BE2C (cell line): ENCODE measurements around the gene TIMP2.
"Not testable (repeated sequence)": the region's sequence is repeated elsewhere in the genome, so short reads cannot be mapped to it uniquely, and the experiment has no call there.

ENCODE experiments used
- DNase-seq: peaks from one replicate; pipeline ENCODE4 v3.0.0-alpha.2; 2020
- H3K27me3 ChIP-seq: fragments of 250-450 bp; sonication (Bioruptor Pico); 2 replicates; pipeline ENCODE4 v1.5.1; 2020; ENCODE audit warnings: mild to moderate bottlenecking
- H3K36me3 ChIP-seq: fragments of 250-450 bp; sonication (Bioruptor Pico); 2 replicates; pipeline ENCODE4 v1.5.1; 2020; ENCODE audit warnings: mild to moderate bottlenecking
- H3K4me1 ChIP-seq: fragments of 250-450 bp; sonication (Bioruptor Pico); 2 replicates; pipeline ENCODE4 v1.5.1; 2020
- H3K4me3 ChIP-seq: 2 replicates; pipeline ENCODE4 v1.5.1; 2011; ENCODE audit warnings: low read depth, low read length
- H3K9me3 ChIP-seq: fragments of 250-450 bp; sonication (Bioruptor Pico); 2 replicates; pipeline ENCODE4 v1.5.1; 2020
- CTCF ChIP-seq: IDR thresholded peaks from 2 replicates; pipeline ENCODE4 v1.5.1; 2012; ENCODE audit warnings: mild to moderate bottlenecking, low read depth, low read length

Gene TIMP2

GRCh38 chr17:78946131-78946530 lies 20.9 kb upstream of the TIMP2 start:
- no peak overlapping the region for H3K4me3 ChIP-seq
- no peaks in the 10 kb centered on the region for H3K27me3 ChIP-seq
- no peak for TF ChIP-seq CTCF
- H3K4me1 ChIP-seq: no peaks in the 10 kb centered on the region
- no peaks in the 10 kb centered on the region for H3K36me3 ChIP-seq
- H3K9me3 ChIP-seq: peaks cover 5% of the 10 kb centered on the region; the same call in 1 of the 2 replicates
- DNase-seq: no peak

GRCh38 chr17:78945455-78945854 lies 20.3 kb upstream of the TIMP2 start:
- not testable (repeated sequence) for H3K36me3 ChIP-seq, H3K4me1 ChIP-seq, DNase-seq, H3K27me3 ChIP-seq, H3K4me3 ChIP-seq, H3K9me3 ChIP-seq

GRCh38 chr17:78944956-78945355 lies 19.8 kb upstream of the TIMP2 start:
- Histone ChIP-seq H3K4me1 (no peaks in the 10 kb centered on the region), H3K27me3 (no peaks in the 10 kb centered on the region), H3K36me3 (no peaks in the 10 kb centered on the region), H3K4me3 (no peak overlapping the region), H3K9me3 (no peaks in the 10 kb centered on the region)
- TF ChIP-seq CTCF: no peak
- DNase-seq: no peak

GRCh38 chr17:78944026-78944425 lies 18.8 kb upstream of the TIMP2 start:
- H3K9me3 ChIP-seq: no peaks in the 10 kb centered on the region
- H3K4me3 ChIP-seq: no peak overlapping the region
- H3K4me1 ChIP-seq: no peaks in the 10 kb centered on the region
- H3K27me3 ChIP-seq: no peaks in the 10 kb centered on the region
- DNase-seq: no peak
- TF ChIP-seq CTCF: no peak
- no peaks in the 10 kb centered on the region for H3K36me3 ChIP-seq

GRCh38 chr17:78940708-78941107 lies 15.5 kb upstream of the TIMP2 start:
- DNase-seq: no peak
- H3K4me1 ChIP-seq: peaks cover 2% of the 10 kb centered on the region
- H3K4me3 ChIP-seq: no peak overlapping the region
- no peaks in the 10 kb centered on the region for H3K36me3 ChIP-seq
- no peak for TF ChIP-seq CTCF
- no peaks in the 10 kb centered on the region for H3K27me3 ChIP-seq
- no peaks in the 10 kb centered on the region for H3K9me3 ChIP-seq

GRCh38 chr17:78940258-78940657 lies 15.1 kb upstream of the TIMP2 start:
- H3K9me3 ChIP-seq: no peaks in the 10 kb centered on the region
- TF ChIP-seq CTCF: no peak
- no peaks in the 10 kb centered on the region for H3K27me3 ChIP-seq
- no peak for DNase-seq
- no peaks in the 10 kb centered on the region for H3K36me3 ChIP-seq
- no peak overlapping the region for H3K4me3 ChIP-seq
- H3K4me1 ChIP-seq: peaks cover 7% of the 10 kb centered on the region

- DNase-seq: no peak
- no peak for TF ChIP-seq CTCF
- Histone ChIP-seq H3K9me3 (no peaks in the 10 kb centered on the region), H3K4me3 (no peak overlapping the region), H3K36me3 (no peaks in the 10 kb centered on the region), H3K4me1 (peaks cover 13% of the 10 kb centered on the region), H3K27me3 (no peaks in the 10 kb centered on the region)
These were observed 14.4 kb upstream of the TIMP2 start for GRCh38 chr17:78939615-78940014.
